OCI-LY1 (cell line): ENCODE results near the gene TTLL11.

ENCODE experiments used
- H2AFZ ChIP-seq: fragments of 200-600 bp; sonication (generic), shearing (Covaris generic); 2 replicates; pipeline ENCODE4 v1.6.0; 2014; ENCODE audit warnings: antibody characterized with exemption, mild to moderate bottlenecking, low read length
- H3F3A ChIP-seq: fragments of 200-600 bp; sonication (generic), shearing (Covaris generic); 2 replicates; pipeline ENCODE4 v1.6.0; 2014; ENCODE audit warnings: mild to moderate bottlenecking, antibody characterized with exemption, low read length, moderate library complexity; ENCODE audit not compliant: insufficient read depth
- H3K27ac ChIP-seq: fragments of 200-600 bp; sonication (generic); 2 replicates; pipeline ENCODE4 v1.5.1; 2014; ENCODE audit warnings: low read length, mixed run types, mild to moderate bottlenecking, low read depth; ENCODE audit not compliant: poor library complexity, severe bottlenecking
- H3K27me3 ChIP-seq: fragments of 200-600 bp; sonication (generic); 2 replicates; pipeline ENCODE4 v1.6.0; 2014; ENCODE audit warnings: antibody characterized with exemption, mild to moderate bottlenecking, low read length, moderate library complexity; ENCODE audit not compliant: insufficient read depth
- H3K36me3 ChIP-seq: fragments of 200-600 bp; sonication (generic); 2 replicates; pipeline ENCODE4 v1.6.1; 2014; ENCODE audit warnings: mild to moderate bottlenecking, antibody characterized with exemption, low read length, moderate library complexity, mixed read lengths; ENCODE audit not compliant: insufficient read depth
- H3K4me1 ChIP-seq: fragments of 200-600 bp; sonication (generic); 2 replicates; pipeline ENCODE4 v1.5.1; 2014; ENCODE audit warnings: mild to moderate bottlenecking, low read length, moderate library complexity; ENCODE audit not compliant: insufficient read depth, severe bottlenecking
- H3K4me2 ChIP-seq: fragments of 200-600 bp; sonication (generic), shearing (Covaris generic); 2 replicates; pipeline ENCODE4 v1.6.1; 2014; ENCODE audit warnings: low read length
- H3K4me3 ChIP-seq: fragments of 200-600 bp; sonication (generic); 2 replicates; pipeline ENCODE4 v1.5.1; 2014; ENCODE audit warnings: low read length, low read depth, mild to moderate bottlenecking, mixed read lengths; ENCODE audit not compliant: poor library complexity, severe bottlenecking
- H3K79me2 ChIP-seq: fragments of 200-600 bp; shearing (Covaris generic); 2 replicates; pipeline ENCODE4 v1.6.1; 2016; ENCODE audit warnings: mixed run types, low read length, mixed read lengths; ENCODE audit not compliant: insufficient read depth
- H3K9ac ChIP-seq: fragments of 200-600 bp; sonication (generic), shearing (Covaris generic); 2 replicates; pipeline ENCODE4 v1.6.1; 2014; ENCODE audit warnings: mild to moderate bottlenecking, low read length, mixed read lengths
- H3K9me2 ChIP-seq: fragments of 200-600 bp; sonication (generic), shearing (Covaris generic); 2 replicates; pipeline ENCODE4 v1.6.1; 2014; ENCODE audit warnings: low read depth, mild to moderate bottlenecking, low read length, mixed read lengths
- H3K9me3 ChIP-seq: fragments of 200-600 bp; shearing (Covaris generic); 2 replicates; pipeline ENCODE4 v1.6.1; 2014; ENCODE audit warnings: low read length, mixed read lengths
- H4K20me1 ChIP-seq: fragments of 200-600 bp; sonication (generic), shearing (Covaris generic); 2 replicates; pipeline ENCODE4 v1.6.0; 2016; ENCODE audit warnings: mild to moderate bottlenecking, low read length; ENCODE audit not compliant: insufficient read depth
- CTCF ChIP-seq: fragments of 200-600 bp; sonication (generic), shearing (Covaris generic); IDR thresholded peaks from 2 replicates; pipeline ENCODE4 v1.5.1; 2017; ENCODE audit warnings: mild to moderate bottlenecking, antibody characterized with exemption, low read length, moderate library complexity, mixed read lengths
- EZH2 ChIP-seq: fragments of 200-600 bp; sonication (generic), shearing (Covaris generic); IDR thresholded peaks from 2 replicates; pipeline ENCODE4 v1.8.0; 2017; ENCODE audit warnings: borderline replicate concordance, mixed run types, mild to moderate bottlenecking, antibody characterized with exemption, low read length, moderate library complexity, mixed read lengths

The TTLL11 gene

GRCh38 chr9:121783111-121783510 is 310.0 kb downstream of the TTLL11 start:
- no peak overlapping the region for H3K27ac ChIP-seq
- H3K9ac ChIP-seq = no peak overlapping the region
- H4K20me1 ChIP-seq = no peaks in the 10 kb centered on the region
- no peak overlapping the region for H3K4me2 ChIP-seq
- no peak overlapping the region for H3K4me3 ChIP-seq
- H3K27me3 ChIP-seq = no peaks in the 10 kb centered on the region
- H3K79me2 ChIP-seq = no peaks in the 10 kb centered on the region
- no peaks in the 10 kb centered on the region for H3K9me3 ChIP-seq
- H2AFZ ChIP-seq = no peak overlapping the region
- peaks cover 34% of the 10 kb centered on the region for H3K36me3 ChIP-seq
- no peaks in the 10 kb centered on the region for H3F3A ChIP-seq
- H3K9me2 ChIP-seq = no peaks in the 10 kb centered on the region
- H3K4me1 ChIP-seq = no peaks in the 10 kb centered on the region
- no peak for TF ChIP-seq EZH2
- TF ChIP-seq CTCF = no peak

DNA sequence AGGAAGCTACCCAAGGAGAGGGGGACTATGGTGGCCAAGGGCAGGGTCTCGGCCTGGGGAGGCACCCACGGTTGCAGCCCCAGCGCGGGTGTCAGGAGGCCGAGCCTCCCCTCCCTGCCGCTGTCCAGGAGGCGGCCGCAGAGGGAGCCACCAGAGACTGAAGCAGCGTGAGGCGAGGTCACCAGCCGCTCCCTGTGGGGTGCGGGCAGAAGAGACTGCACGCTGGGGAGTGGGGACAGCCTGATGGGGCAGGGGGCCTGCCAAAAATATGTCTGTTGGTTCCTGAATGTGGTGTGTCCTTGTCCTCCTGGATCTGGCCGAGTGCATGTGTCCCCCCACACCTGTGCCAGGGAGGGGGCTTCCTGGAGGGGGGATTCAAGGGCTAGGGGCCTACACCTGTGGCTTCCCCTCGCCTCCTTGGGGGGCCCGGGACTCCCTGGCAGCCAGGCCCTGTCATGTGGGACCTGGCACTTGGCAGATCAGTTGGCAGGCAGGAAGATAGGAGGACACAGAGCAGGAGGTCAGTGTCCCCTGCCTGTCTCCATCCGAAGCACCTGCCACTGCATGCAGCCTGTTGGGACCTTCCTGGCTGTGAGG is 310.5 kb downstream of the TTLL11 start:
- no peaks in the 10 kb centered on the region for H3K9me2 ChIP-seq
- H3K4me1 ChIP-seq = no peaks in the 10 kb centered on the region
- H4K20me1 ChIP-seq = no peaks in the 10 kb centered on the region
- peaks cover 39% of the 10 kb centered on the region for H3K36me3 ChIP-seq
- H2AFZ ChIP-seq = no peak overlapping the region
- H3F3A ChIP-seq = no peaks in the 10 kb centered on the region
- H3K79me2 ChIP-seq = no peaks in the 10 kb centered on the region
- H3K4me3 ChIP-seq = no peak overlapping the region
- no peak overlapping the region for H3K9ac ChIP-seq
- no peaks in the 10 kb centered on the region for H3K9me3 ChIP-seq
- H3K27me3 ChIP-seq = no peaks in the 10 kb centered on the region
- TF ChIP-seq EZH2 = no peak
- no peak overlapping the region for H3K27ac ChIP-seq
- no peak overlapping the region for H3K4me2 ChIP-seq

DNA sequence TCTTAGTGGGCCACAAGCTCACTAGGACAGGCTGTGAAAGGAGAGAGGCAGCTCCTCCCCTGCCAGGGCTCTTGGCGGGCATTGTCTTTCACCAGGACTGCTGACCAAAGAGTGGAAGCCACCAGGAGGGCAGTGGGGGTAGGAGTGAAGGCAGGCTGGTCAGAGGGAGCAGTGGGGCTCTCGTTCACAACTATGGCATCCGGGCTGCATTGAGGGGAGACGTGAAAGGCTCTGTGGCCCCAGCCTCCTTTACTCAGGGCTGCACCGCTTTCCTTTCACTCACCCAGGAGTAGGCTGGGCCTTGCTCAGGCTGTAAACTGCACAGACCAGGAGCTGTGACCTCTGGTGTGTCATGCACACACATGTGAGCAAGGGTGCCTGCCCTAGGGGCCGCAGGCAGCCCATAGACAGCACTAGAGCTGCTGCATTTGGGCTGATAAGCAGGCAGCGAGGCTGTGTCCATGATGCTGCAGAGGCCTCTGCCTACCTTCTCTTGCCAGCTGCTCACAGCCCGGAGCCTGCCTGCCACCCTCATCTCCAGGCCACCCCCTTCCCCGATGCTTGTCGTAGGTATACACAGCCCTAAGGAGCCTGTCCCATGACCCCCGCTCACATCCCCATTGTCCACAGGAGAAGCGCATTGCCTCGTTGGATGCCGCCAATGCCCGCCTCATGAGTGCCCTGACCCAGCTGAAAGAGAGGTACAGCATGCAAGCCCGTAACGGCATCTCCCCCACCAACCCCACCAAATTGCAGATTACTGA is 311.2 kb downstream of the TTLL11 start:
- no peaks in the 10 kb centered on the region for H3K9me2 ChIP-seq
- H3K4me2 ChIP-seq = no peak overlapping the region
- no peak overlapping the region for H3K4me3 ChIP-seq
- no peaks in the 10 kb centered on the region for H3K27me3 ChIP-seq
- H4K20me1 ChIP-seq = no peaks in the 10 kb centered on the region
- H3K36me3 ChIP-seq = peaks cover 47% of the 10 kb centered on the region
- H2AFZ ChIP-seq = no peak overlapping the region
- H3K9me3 ChIP-seq = 0 out of 2 replicates have a peak, but pooled peaks cover 2% of the 10 kb centered on the region
- no peak overlapping the region for H3K27ac ChIP-seq
- no peaks in the 10 kb centered on the region for H3F3A ChIP-seq
- no peaks in the 10 kb centered on the region for H3K79me2 ChIP-seq
- H3K4me1 ChIP-seq = no peaks in the 10 kb centered on the region
- TF ChIP-seq EZH2 (no peak), CTCF (no peak)
- no peak overlapping the region for H3K9ac ChIP-seq
